Breast epithelium (tissue), 3 donors: ENCODE measurements around the gene NDST4.

ENCODE experiments used
- CTCF ChIP-seq, 3 donors: fragments of 450-650 bp; IDR thresholded peaks; one replicate each; pipeline ENCODE4 v1.5.1; 2016 to 2017; ENCODE audit warnings: antibody characterized with exemption in 3 of 3, mild to moderate bottlenecking in 3 of 3, moderate library complexity in 3 of 3
- POLR2A ChIP-seq: fragments of 450-650 bp; IDR thresholded peaks from one replicate; pipeline ENCODE4 v1.6.1; 2016; ENCODE audit warnings: antibody characterized with exemption, mild to moderate bottlenecking, moderate library complexity
- POLR2AphosphoS5 ChIP-seq, 3 donors: sonication (generic); formaldehyde crosslinking; IDR thresholded peaks; one replicate each; pipeline ENCODE4 v1.6.1; 2017; ENCODE audit warnings: antibody characterized with exemption in 3 of 3

- TF ChIP-seq CTCF (IDR thresholded peaks at IDR 0.05), result no peak
- no peak for TF ChIP-seq POLR2A
- TF ChIP-seq POLR2AphosphoS5 (IDR thresholded peaks at IDR 0.05), result no peak
Observed at GRCh38 chr4:114866901-114867670, 246.3 kb downstream of the NDST4 start.
